ENCODE data around the gene HEMK1.

- TF ChIP-seq CTCF (IDR thresholded peaks at IDR 0.05): no peak
- no peak for TF ChIP-seq POLR2A (IDR thresholded peaks at IDR 0.05)
Measured at GRCh38 chr3:50559702-50560101, 9.6 kb upstream of the HEMK1 start.

Data from suprapubic skin (tissue), 3 donors.